WERI-Rb-1 (cell line): ENCODE measurements around the gene PRUNE1.
A peak's percentile ranks its signal among the peaks of the same experiment; 100 is the strongest.

Experiments used
- DNase-seq: peaks from one replicate; pipeline ENCODE4 v3.0.0-alpha.2; 2020
- H3K27ac ChIP-seq: fragments of 250-450 bp; sonication (Bioruptor Pico); 2 replicates; pipeline ENCODE4 v1.5.1; 2020; ENCODE audit warnings: mild to moderate bottlenecking, moderate library complexity
- H3K27me3 ChIP-seq: fragments of 250-450 bp; sonication (Bioruptor Pico); 2 replicates; pipeline ENCODE4 v1.5.1; 2021; ENCODE audit warnings: mild to moderate bottlenecking, low read depth, moderate library complexity; ENCODE audit not compliant: insufficient read depth, severe bottlenecking
- H3K36me3 ChIP-seq: fragments of 250-450 bp; sonication (Bioruptor Pico); 2 replicates; pipeline ENCODE4 v1.5.1; 2020; ENCODE audit warnings: mild to moderate bottlenecking, moderate library complexity
- H3K4me3 ChIP-seq: 2 replicates; pipeline ENCODE4 v1.5.1; 2011; ENCODE audit warnings: low read depth, mild to moderate bottlenecking, control low read depth, low read length
- H3K9me3 ChIP-seq: fragments of 250-450 bp; sonication (Bioruptor Pico); 2 replicates; pipeline ENCODE4 v1.5.1; 2021; ENCODE audit warnings: mild to moderate bottlenecking, moderate library complexity; ENCODE audit not compliant: severe bottlenecking
- CTCF ChIP-seq: IDR thresholded peaks from 2 replicates; pipeline ENCODE4 v1.5.1; 2011; ENCODE audit warnings: low read depth, mild to moderate bottlenecking, control low read depth, inconsistent platforms, low read length

Gene PRUNE1

GRCh38 chr1:150971583-150972416 lies 36.4 kb upstream of the PRUNE1 start:
- peak overlapping the region; percentile 94 for H3K27ac ChIP-seq
- peaks cover 4% of the 10 kb centered on the region for H3K9me3 ChIP-seq
- 0 out of 2 replicates have a peak, but pooled peaks have one; percentile 17 for TF ChIP-seq CTCF
- H3K4me3 ChIP-seq, result no peak overlapping the region
- H3K36me3 ChIP-seq, result peaks cover 61% of the 10 kb centered on the region
- no peak for DNase-seq
- no peaks in the 10 kb centered on the region for H3K27me3 ChIP-seq

- no peak for TF ChIP-seq CTCF
- Histone ChIP-seq H3K9me3 (peaks cover 4% of the 10 kb centered on the region), H3K27me3 (no peaks in the 10 kb centered on the region), H3K36me3 (peaks cover 54% of the 10 kb centered on the region), H3K4me3 (no peak overlapping the region), H3K27ac (peak overlapping the region; percentile 94)
- DNase-seq, result peak; percentile 54
Observed at GRCh38 chr1:150972417-150972940, 35.8 kb upstream of the PRUNE1 start.

- Histone ChIP-seq H3K27ac (peak overlapping the region; percentile 94), H3K36me3 (peaks cover 46% of the 10 kb centered on the region), H3K4me3 (peak overlapping the region; percentile 57), H3K9me3 (peaks cover 4% of the 10 kb centered on the region), H3K27me3 (no peaks in the 10 kb centered on the region)
- peak; percentile 63 for DNase-seq
- no peak for TF ChIP-seq CTCF
Observed at GRCh38 chr1:150973258-150973835, 34.9 kb upstream of the PRUNE1 start.

GRCh38 chr1:150973836-150974579 lies 34.2 kb upstream of the PRUNE1 start:
- H3K27ac ChIP-seq, result peak overlapping the region; percentile 94
- H3K36me3 ChIP-seq, result peaks cover 39% of the 10 kb centered on the region
- TF ChIP-seq CTCF, result no peak
- peak overlapping the region; percentile 57 for H3K4me3 ChIP-seq
- no peaks in the 10 kb centered on the region for H3K27me3 ChIP-seq
- peaks cover 4% of the 10 kb centered on the region for H3K9me3 ChIP-seq
- peak; percentile 67 for DNase-seq

GRCh38 chr1:150974580-150975478 lies 33.4 kb upstream of the PRUNE1 start, which contains the start of gene CERS2:
CERS2 (minus strand) TSS chr1:150974835; CDS start chr1:150969090, 5,745 bp downstream.
- Histone ChIP-seq H3K9me3 (peaks cover 4% of the 10 kb centered on the region), H3K4me3 (peak within 1 kb of the TSS; percentile 57), H3K27me3 (no peaks in the 10 kb centered on the region), H3K27ac (peak within 1 kb of the TSS; percentile 94), H3K36me3 (peaks cover 31% of the 10 kb centered on the region)
- DNase-seq, result peak; percentile 97
- TF ChIP-seq CTCF, result no peak
